ENCODE measurements around the gene KIFAP3. TPM values are rescaled to one million over a fixed set of nuclear protein-coding genes. Genes with fewer than 3 reads are reported as not detected.

Gene KIFAP3
- total and polyA plus RNA-seq, 7 donors: 9.2 to 25.7 (median 21.6) TPM

- intact Hi-C loops (cut with DNase I): no loop called here
- H3K4me1 ChIP-seq: peaks cover 4% of the 10 kb centered on the region
- ATAC-seq: no peak
- H3K27ac ChIP-seq: no peak overlapping the region
- no peak for TF ChIP-seq CTCF (IDR thresholded peaks at IDR 0.05)
- H3K36me3 ChIP-seq (ENCODE audit: insufficient read depth in 1 of 2, low read depth in 1 of 2): peaks cover 3 to 52% of the 10 kb centered on the region in 2 donors
- WGBS, 3 donors: 88 to 96% (median 93%) methylated on average over 1 of the region's 1 CpG
- H3K27me3 ChIP-seq (ENCODE audit: insufficient read depth in 3 of 3, low read length in 2 of 3): no peaks in the 10 kb centered on the region
- H3K9me3 ChIP-seq: no peaks in the 10 kb centered on the region
- DNase-seq: no peak
- no peak overlapping the region for H3K4me3 ChIP-seq
Measured at GRCh38 chr1:169886422-169886821, 188.1 kb downstream of the KIFAP3 start.

GRCh38 chr1:169885207-169885606, 189.3 kb downstream of the KIFAP3 start:
- ATAC-seq (no peak), DNase-seq (no peak)
- no peaks in the 10 kb centered on the region for H3K9me3 ChIP-seq
- intact Hi-C loops (cut with DNase I): no loop called here
- no peak overlapping the region for H3K27ac ChIP-seq
- H3K36me3 ChIP-seq (ENCODE audit: insufficient read depth in 1 of 2, low read depth in 1 of 2): peaks cover 3 to 52% of the 10 kb centered on the region in 2 donors
- peaks cover 4% of the 10 kb centered on the region for H3K4me1 ChIP-seq
- no peak for TF ChIP-seq CTCF (IDR thresholded peaks at IDR 0.05)
- H3K27me3 ChIP-seq (ENCODE audit: insufficient read depth in 3 of 3, low read length in 2 of 3): no peaks in the 10 kb centered on the region
- H3K4me3 ChIP-seq: no peak overlapping the region
- 95 to 100% (median 96%) methylated on average over 2 of the region's 2 CpGs for WGBS, 3 donors

- no peaks in the 10 kb centered on the region for H3K9me3 ChIP-seq
- no peak for DNase-seq
- no peak for ATAC-seq
- no peaks in the 10 kb centered on the region for H3K27me3 ChIP-seq (ENCODE audit: insufficient read depth in 3 of 3, low read length in 2 of 3)
- intact Hi-C loops (cut with DNase I): no loop called here
- H3K27ac ChIP-seq: no peak overlapping the region
- TF ChIP-seq CTCF (IDR thresholded peaks at IDR 0.05): no peak
- H3K36me3 ChIP-seq (ENCODE audit: insufficient read depth in 1 of 2, low read depth in 1 of 2): peaks cover 3 to 52% of the 10 kb centered on the region in 2 donors
- H3K4me3 ChIP-seq: no peak overlapping the region
- H3K4me1 ChIP-seq: peaks cover 4% of the 10 kb centered on the region
Measured at GRCh38 chr1:169884634-169885033, 189.9 kb downstream of the KIFAP3 start.

- Histone ChIP-seq H3K4me1 (no peaks in the 10 kb centered on the region), H3K27me3 (ENCODE audit: insufficient read depth in 3 of 3, low read length in 2 of 3) (no peaks in the 10 kb centered on the region), H3K36me3 (ENCODE audit: insufficient read depth in 1 of 2, low read depth in 1 of 2) (peaks cover 2 to 50% of the 10 kb centered on the region in 2 donors), H3K4me3 (no peak overlapping the region), H3K9me3 (no peaks in the 10 kb centered on the region), H3K27ac (no peak overlapping the region)
- 90 to 96% (median 94%) methylated on average over 19 to 20 of the region's 20 CpGs for WGBS, 3 donors
- no peak for ATAC-seq
- DNase-seq: peak in 1 of 2 donors; percentile 46
- TF ChIP-seq CTCF (IDR thresholded peaks at IDR 0.05): no peak
- intact Hi-C loops (cut with DNase I): no loop called here
Measured at GRCh38 chr1:169882039-169882511, 192.4 kb downstream of the KIFAP3 start.

Measured in psoas muscle (tissue), 8 donors.